22Rv1 (cell line): Measurements from ENCODE around the gene NBAS.

Experiments used
- ZFX ChIP-seq: fragments of 450-650 bp; IDR thresholded peaks from 2 replicates; pipeline ENCODE4 v1.6.1; 2017; ENCODE audit warnings: antibody characterized with exemption, borderline replicate concordance
- TF ChIP-seq, protein P1 (sequence below): fragments of 450-650 bp; IDR thresholded peaks from 2 replicates; pipeline ENCODE4 v1.5.1; 2017; ENCODE audit warnings: mild to moderate bottlenecking

DNA sequence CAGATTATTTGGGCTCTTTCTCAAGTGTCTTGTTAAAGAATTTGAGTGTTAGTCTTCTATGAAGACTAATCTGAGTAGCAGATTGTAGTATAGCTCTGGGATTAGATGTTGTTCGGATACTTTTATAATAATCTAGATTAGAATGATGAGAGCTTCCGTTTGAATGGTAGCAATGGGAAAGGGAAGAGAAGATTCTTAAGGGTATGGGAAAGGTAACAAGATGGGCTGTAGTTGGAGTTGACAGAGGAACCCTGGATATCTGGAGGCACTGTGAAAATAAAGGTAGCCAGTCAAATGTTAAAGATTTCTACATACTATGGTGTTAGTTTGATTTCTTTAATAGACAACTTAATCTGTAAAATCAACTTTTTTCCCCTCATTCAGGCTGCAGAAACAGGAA is 35.2 kb upstream of the NBAS start:
- TF ChIP-seq, protein P1, sequence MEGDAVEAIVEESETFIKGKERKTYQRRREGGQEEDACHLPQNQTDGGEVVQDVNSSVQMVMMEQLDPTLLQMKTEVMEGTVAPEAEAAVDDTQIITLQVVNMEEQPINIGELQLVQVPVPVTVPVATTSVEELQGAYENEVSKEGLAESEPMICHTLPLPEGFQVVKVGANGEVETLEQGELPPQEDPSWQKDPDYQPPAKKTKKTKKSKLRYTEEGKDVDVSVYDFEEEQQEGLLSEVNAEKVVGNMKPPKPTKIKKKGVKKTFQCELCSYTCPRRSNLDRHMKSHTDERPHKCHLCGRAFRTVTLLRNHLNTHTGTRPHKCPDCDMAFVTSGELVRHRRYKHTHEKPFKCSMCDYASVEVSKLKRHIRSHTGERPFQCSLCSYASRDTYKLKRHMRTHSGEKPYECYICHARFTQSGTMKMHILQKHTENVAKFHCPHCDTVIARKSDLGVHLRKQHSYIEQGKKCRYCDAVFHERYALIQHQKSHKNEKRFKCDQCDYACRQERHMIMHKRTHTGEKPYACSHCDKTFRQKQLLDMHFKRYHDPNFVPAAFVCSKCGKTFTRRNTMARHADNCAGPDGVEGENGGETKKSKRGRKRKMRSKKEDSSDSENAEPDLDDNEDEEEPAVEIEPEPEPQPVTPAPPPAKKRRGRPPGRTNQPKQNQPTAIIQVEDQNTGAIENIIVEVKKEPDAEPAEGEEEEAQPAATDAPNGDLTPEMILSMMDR: no peak
- TF ChIP-seq ZFX: no peak
